WERI-Rb-1 (cell line): ENCODE data around the gene EHBP1.
A peak's percentile ranks its signal among the peaks of the same experiment; 100 is the strongest.

Experiments used
- DNase-seq: peaks from one replicate; pipeline ENCODE4 v3.0.0-alpha.2; 2020
- H3K27ac ChIP-seq: fragments of 250-450 bp; sonication (Bioruptor Pico); 2 replicates; pipeline ENCODE4 v1.5.1; 2020; ENCODE audit warnings: mild to moderate bottlenecking, moderate library complexity
- H3K27me3 ChIP-seq: fragments of 250-450 bp; sonication (Bioruptor Pico); 2 replicates; pipeline ENCODE4 v1.5.1; 2021; ENCODE audit warnings: mild to moderate bottlenecking, low read depth, moderate library complexity; ENCODE audit not compliant: insufficient read depth, severe bottlenecking
- H3K36me3 ChIP-seq: fragments of 250-450 bp; sonication (Bioruptor Pico); 2 replicates; pipeline ENCODE4 v1.5.1; 2020; ENCODE audit warnings: mild to moderate bottlenecking, moderate library complexity
- H3K4me3 ChIP-seq: 2 replicates; pipeline ENCODE4 v1.5.1; 2011; ENCODE audit warnings: low read depth, mild to moderate bottlenecking, control low read depth, low read length
- H3K9me3 ChIP-seq: fragments of 250-450 bp; sonication (Bioruptor Pico); 2 replicates; pipeline ENCODE4 v1.5.1; 2021; ENCODE audit warnings: mild to moderate bottlenecking, moderate library complexity; ENCODE audit not compliant: severe bottlenecking
- CTCF ChIP-seq: IDR thresholded peaks from 2 replicates; pipeline ENCODE4 v1.5.1; 2011; ENCODE audit warnings: low read depth, mild to moderate bottlenecking, control low read depth, inconsistent platforms, low read length

Gene EHBP1

GRCh38 chr2:62958206-62958605, 252.7 kb downstream of the EHBP1 start:
- no peak for DNase-seq
- no peaks in the 10 kb centered on the region for H3K27me3 ChIP-seq
- H3K4me3 ChIP-seq, result no peak overlapping the region
- TF ChIP-seq CTCF, result no peak
- H3K9me3 ChIP-seq, result no peaks in the 10 kb centered on the region
- no peak overlapping the region for H3K27ac ChIP-seq
- no peaks in the 10 kb centered on the region for H3K36me3 ChIP-seq

- H3K4me3 ChIP-seq, result no peak overlapping the region
- no peak overlapping the region for H3K27ac ChIP-seq
- DNase-seq, result no peak
- H3K36me3 ChIP-seq, result no peaks in the 10 kb centered on the region
- H3K9me3 ChIP-seq, result no peaks in the 10 kb centered on the region
- H3K27me3 ChIP-seq, result no peaks in the 10 kb centered on the region
- TF ChIP-seq CTCF, result no peak
Observed at GRCh38 chr2:62964050-62964449, 258.5 kb downstream of the EHBP1 start.

GRCh38 chr2:62964671-62965070, 259.2 kb downstream of the EHBP1 start:
- no peak for DNase-seq
- TF ChIP-seq CTCF, result no peak
- Histone ChIP-seq H3K27ac (no peak overlapping the region), H3K36me3 (no peaks in the 10 kb centered on the region), H3K9me3 (no peaks in the 10 kb centered on the region), H3K4me3 (no peak overlapping the region), H3K27me3 (no peaks in the 10 kb centered on the region)

GRCh38 chr2:62966991-62967390, 261.5 kb downstream of the EHBP1 start:
- H3K27me3 ChIP-seq, result no peaks in the 10 kb centered on the region
- H3K36me3 ChIP-seq, result no peaks in the 10 kb centered on the region
- no peak overlapping the region for H3K27ac ChIP-seq
- peak; percentile 80 for DNase-seq
- no peak overlapping the region for H3K4me3 ChIP-seq
- no peaks in the 10 kb centered on the region for H3K9me3 ChIP-seq
- no peak for TF ChIP-seq CTCF

GRCh38 chr2:62968168-62968567, 262.7 kb downstream of the EHBP1 start:
- DNase-seq, result no peak
- no peaks in the 10 kb centered on the region for H3K9me3 ChIP-seq
- no peaks in the 10 kb centered on the region for H3K27me3 ChIP-seq
- H3K36me3 ChIP-seq, result no peaks in the 10 kb centered on the region
- no peak overlapping the region for H3K27ac ChIP-seq
- no peak for TF ChIP-seq CTCF
- no peak overlapping the region for H3K4me3 ChIP-seq

- TF ChIP-seq CTCF, result no peak
- Histone ChIP-seq H3K27me3 (no peaks in the 10 kb centered on the region), H3K9me3 (no peaks in the 10 kb centered on the region), H3K36me3 (no peaks in the 10 kb centered on the region), H3K4me3 (no peak overlapping the region), H3K27ac (no peak overlapping the region)
- no peak for DNase-seq
Observed at GRCh38 chr2:62968668-62969067, 263.2 kb downstream of the EHBP1 start.
